Measurements from ENCODE around the gene PLEKHA7. TPM values are rescaled to one million over a fixed set of nuclear protein-coding genes. Genes with fewer than 3 reads are reported as not detected.

The PLEKHA7 gene
- total RNA-seq, 2 donors from 2014 or later = 55.6 to 65.9 TPM

- Histone ChIP-seq H3K36me3 (peaks cover 5% of the 10 kb centered on the region), H3K27me3 (no peaks in the 10 kb centered on the region), H3K4me3 (no peak overlapping the region), H3K9me3 (no peaks in the 10 kb centered on the region), H3K27ac (no peak overlapping the region), H3K9ac (ENCODE audit: low read depth in 2 of 2, low read length in 2 of 2) (no peak overlapping the region), H3K4me1 (no peaks in the 10 kb centered on the region)
- intact Hi-C loops (cut with DNase I) = no loop called here
- DNase-seq = no peak
- TF ChIP-seq CTCF (IDR thresholded peaks at IDR 0.05) = no peak
These were observed 172.2 kb downstream of the PLEKHA7 start for GRCh38 chr11:16841984-16842383.

GRCh38 chr11:16841481-16841880, 172.7 kb downstream of the PLEKHA7 start:
- Histone ChIP-seq H3K9ac (ENCODE audit: low read depth in 2 of 2, low read length in 2 of 2) (no peak overlapping the region), H3K9me3 (no peaks in the 10 kb centered on the region), H3K36me3 (peaks cover 5% of the 10 kb centered on the region)

DNA sequence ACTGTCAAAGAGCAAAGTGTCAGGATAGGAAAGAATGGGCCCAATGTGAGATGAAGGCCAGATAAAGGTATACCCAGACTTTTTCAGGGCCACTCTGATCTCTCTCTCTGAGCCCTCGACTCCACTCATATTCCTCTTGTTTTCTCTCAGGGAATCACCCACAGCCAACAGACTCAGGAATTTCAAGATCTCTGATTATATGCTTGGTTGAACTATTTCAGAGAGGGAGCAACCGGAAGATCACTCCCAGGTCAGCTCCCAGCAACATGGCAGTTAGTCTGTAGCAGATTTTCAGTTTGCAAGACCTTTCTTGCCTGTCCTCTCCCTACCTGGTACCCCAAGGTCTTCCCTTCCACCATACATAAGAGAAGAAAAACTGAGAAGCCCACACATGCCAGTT, 173.3 kb downstream of the PLEKHA7 start:
- Histone ChIP-seq H3K4me1 (no peaks in the 10 kb centered on the region), H3K27ac (no peak overlapping the region), H3K36me3 (peaks cover 5% of the 10 kb centered on the region), H3K27me3 (no peaks in the 10 kb centered on the region), H3K9me3 (no peaks in the 10 kb centered on the region), H3K9ac (ENCODE audit: low read depth in 2 of 2, low read length in 2 of 2) (no peak overlapping the region), H3K4me3 (no peak overlapping the region)
- no peak for DNase-seq
- TF ChIP-seq CTCF (IDR thresholded peaks at IDR 0.05) = no peak
- intact Hi-C loops (cut with DNase I) = no loop called here

More at GRCh38 chr11:16841481-16841880, 172.7 kb downstream of the PLEKHA7 start:
- H3K27me3 ChIP-seq = no peaks in the 10 kb centered on the region
- TF ChIP-seq CTCF (IDR thresholded peaks at IDR 0.05) = no peak
- no peak overlapping the region for H3K27ac ChIP-seq
- H3K4me3 ChIP-seq = no peak overlapping the region
- intact Hi-C loops (cut with DNase I) = no loop called here
- no peaks in the 10 kb centered on the region for H3K4me1 ChIP-seq
- no peak for DNase-seq

- Histone ChIP-seq H3K27me3 (no peaks in the 10 kb centered on the region), H3K36me3 (peaks cover 5% of the 10 kb centered on the region), H3K4me1 (no peaks in the 10 kb centered on the region), H3K9ac (ENCODE audit: low read depth in 2 of 2, low read length in 2 of 2) (no peak overlapping the region), H3K27ac (no peak overlapping the region), H3K9me3 (no peaks in the 10 kb centered on the region), H3K4me3 (no peak overlapping the region)
- TF ChIP-seq CTCF (IDR thresholded peaks at IDR 0.05) = no peak
- DNase-seq = no peak
- intact Hi-C loops (cut with DNase I) = no loop called here
These were observed 174.4 kb downstream of the PLEKHA7 start for GRCh38 chr11:16839821-16840220.

GRCh38 chr11:16834384-16834783, 179.8 kb downstream of the PLEKHA7 start:
- H3K36me3 ChIP-seq = no peaks in the 10 kb centered on the region
- TF ChIP-seq CTCF (IDR thresholded peaks at IDR 0.05) = no peak
- no peak for DNase-seq
- H3K27me3 ChIP-seq = no peaks in the 10 kb centered on the region
- no peak overlapping the region for H3K4me3 ChIP-seq
- H3K27ac ChIP-seq = no peak overlapping the region
- H3K9ac ChIP-seq (ENCODE audit: low read depth in 2 of 2, low read length in 2 of 2) = no peak overlapping the region
- no peaks in the 10 kb centered on the region for H3K4me1 ChIP-seq
- intact Hi-C loops (cut with DNase I) = no loop called here
- H3K9me3 ChIP-seq = no peaks in the 10 kb centered on the region

DNA sequence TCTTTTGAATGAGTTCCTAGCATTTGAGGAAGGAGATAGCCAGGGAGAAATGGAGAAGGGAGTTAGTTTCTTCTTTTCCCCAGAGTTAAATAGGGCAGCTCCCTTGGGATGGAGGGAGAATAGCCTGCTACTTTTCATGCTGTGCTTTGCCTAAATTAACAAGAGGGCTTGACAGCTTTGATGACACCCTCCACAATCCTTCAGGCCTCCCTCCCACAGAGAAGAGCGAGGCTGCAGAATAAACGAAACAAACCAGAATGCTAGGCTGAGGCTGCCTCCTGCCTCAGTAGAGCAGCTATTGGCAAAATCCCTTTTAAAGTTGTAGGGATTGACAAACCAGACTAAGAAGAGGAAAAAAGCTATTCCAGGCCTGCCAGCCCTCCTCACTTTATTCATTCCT, 181.2 kb downstream of the PLEKHA7 start:
- no peak for TF ChIP-seq CTCF (IDR thresholded peaks at IDR 0.05)
- H3K9me3 ChIP-seq = no peaks in the 10 kb centered on the region
- H3K36me3 ChIP-seq = no peaks in the 10 kb centered on the region
- no peak for DNase-seq
- no peaks in the 10 kb centered on the region for H3K27me3 ChIP-seq
- H3K4me1 ChIP-seq = no peaks in the 10 kb centered on the region
- H3K4me3 ChIP-seq = no peak overlapping the region
- intact Hi-C loops (cut with DNase I) = no loop called here
- H3K9ac ChIP-seq (ENCODE audit: low read depth in 2 of 2, low read length in 2 of 2) = no peak overlapping the region
- no peak overlapping the region for H3K27ac ChIP-seq
